NCI-H1105 treated with DMSO at 0.1 percent for 48 hours (cell line): Measurements from ENCODE around the gene ARPC1B.
"Not testable (repeated sequence)": the region's sequence is repeated elsewhere in the genome, so short reads cannot be mapped to it uniquely, and the experiment has no call there.

Experiments used
- DNase-seq: peaks from one replicate; lab custom pipeline; 2025; lab: John Stamatoyannopoulos, UW

The ARPC1B gene

GRCh38 chr7:99368750-99369389 is 5.7 kb upstream of the ARPC1B start:
- DNase-seq = no peak

GRCh38 chr7:99369767-99370391 is 4.7 kb upstream of the ARPC1B start:
- no peak for DNase-seq

GRCh38 chr7:99371376-99371920 is 3.1 kb upstream of the ARPC1B start:
- no peak for DNase-seq

DNA sequence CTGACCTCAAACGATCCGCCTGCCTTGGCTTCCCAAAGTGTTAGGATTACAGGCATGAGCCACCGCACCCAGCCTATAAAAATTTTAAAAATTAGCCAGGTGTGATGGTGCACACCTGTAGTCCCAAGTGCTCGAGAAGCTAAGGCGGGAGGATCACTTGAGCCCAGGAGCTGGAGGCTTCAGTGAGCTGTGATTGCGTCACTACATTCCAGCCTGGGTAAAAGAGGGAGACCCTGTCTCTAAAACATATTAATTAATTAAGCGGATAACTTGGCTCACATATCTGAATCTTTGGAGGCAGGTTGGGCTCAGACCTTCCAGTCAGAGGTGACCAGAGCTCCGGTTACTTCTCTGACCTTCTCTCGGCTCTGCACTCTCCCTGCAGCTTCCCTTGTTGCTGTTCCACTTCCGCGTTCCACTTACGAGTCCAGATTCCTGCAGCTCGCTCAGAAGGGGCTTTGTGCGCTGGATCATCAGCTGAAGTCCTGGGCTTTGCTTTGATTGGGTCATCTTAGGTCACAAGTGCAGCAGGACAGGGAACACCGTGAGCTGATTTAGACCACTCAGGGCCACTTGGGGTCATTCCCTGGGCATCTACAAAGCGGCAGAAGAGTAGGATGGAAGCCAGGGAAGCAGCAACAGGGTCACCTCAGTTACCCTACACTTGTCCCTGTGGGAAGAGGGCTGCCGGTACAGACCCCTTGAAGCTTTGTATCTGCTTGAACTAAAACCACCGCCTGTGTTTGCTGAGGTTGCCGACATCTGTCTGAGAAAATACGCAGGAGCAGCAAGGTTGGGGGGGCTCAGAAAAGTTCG is 2.0 kb upstream of the ARPC1B start:
- DNase-seq = no peak

- DNase-seq = no peak
Observed at GRCh38 chr7:99373091-99374066, 1.2 kb upstream of the ARPC1B start.

DNA sequence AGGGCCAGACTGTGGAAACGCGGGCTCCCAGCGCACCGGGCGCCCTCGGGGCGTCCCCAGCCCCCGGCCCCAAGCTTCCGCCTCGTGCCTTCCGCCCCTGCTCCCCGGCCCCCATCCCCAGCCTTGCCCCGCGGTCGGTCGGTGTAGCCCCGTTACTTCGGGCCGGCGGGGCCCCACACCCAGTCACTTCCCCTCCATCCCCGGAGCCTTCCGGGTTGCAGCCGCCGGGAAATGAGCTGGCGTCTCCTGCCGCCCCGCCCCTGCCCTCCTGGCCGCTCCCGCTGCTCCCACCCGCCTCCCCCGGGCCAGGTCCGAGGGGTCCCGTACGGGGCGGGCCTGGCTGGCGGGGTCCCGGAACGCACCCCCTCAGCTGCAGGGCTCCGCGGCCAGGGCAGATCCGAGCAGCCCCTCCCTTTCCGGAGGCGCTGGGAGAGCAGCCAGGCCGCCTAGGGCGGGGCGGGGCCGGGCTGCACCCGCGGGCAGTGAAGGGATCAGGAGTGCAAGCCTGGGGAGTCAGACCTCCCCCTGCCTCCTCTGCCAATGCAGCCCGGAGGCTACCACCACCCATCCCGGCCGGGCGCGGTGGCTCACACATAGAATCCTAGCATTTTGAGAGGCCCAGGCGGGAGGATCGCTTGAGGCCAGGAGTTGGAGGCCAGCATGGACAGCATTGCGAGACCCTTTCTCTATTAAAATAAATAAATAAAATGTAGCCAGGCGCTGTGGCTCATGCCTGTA is 709 bp downstream of the ARPC1B start:
- DNase-seq = peak; percentile 43

DNA sequence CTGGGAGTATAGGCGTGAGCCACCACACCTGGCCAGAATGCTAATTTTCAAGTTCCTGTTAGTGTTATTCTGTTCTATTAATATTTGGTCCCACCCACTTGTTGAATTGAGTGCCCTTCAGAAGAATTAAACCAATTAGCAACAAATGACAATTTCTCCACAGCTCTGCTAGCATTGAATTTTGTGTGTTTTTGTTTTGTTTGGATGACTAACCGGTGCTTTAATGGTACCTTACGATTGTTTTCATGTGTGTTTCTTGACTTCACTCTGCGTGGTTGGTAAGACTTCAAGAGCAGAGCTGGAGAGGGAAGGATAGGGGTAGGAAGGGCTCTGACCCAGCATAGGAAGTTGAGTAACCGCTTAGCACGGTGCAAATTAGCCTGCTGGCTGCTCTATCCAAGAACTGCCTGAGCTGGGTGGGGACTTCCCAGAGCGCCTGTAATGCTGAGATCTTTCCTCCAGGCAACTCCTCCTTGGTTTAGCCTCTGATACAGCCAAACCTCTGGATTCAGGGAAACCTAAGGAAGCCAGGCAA is 4.6 kb downstream of the ARPC1B start:
- DNase-seq = no peak

DNA sequence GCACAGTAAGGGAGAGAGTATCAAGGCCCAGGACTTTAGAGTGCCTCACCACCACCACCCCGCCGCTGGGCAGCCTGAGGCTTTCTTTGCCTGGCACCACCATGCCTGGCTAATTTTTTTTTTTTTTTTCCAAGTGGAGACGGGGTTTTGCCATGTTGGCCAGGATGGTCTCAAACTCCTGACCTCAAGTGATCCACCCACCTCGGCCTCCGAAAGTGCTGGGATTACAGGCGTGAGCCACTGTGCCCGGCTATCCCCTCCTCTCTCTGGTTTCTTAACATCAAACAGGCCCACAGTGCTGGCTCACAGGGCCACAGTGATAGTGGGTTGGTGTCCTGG is 5.1 kb downstream of the ARPC1B start:
- not testable (repeated sequence) for DNase-seq

DNA sequence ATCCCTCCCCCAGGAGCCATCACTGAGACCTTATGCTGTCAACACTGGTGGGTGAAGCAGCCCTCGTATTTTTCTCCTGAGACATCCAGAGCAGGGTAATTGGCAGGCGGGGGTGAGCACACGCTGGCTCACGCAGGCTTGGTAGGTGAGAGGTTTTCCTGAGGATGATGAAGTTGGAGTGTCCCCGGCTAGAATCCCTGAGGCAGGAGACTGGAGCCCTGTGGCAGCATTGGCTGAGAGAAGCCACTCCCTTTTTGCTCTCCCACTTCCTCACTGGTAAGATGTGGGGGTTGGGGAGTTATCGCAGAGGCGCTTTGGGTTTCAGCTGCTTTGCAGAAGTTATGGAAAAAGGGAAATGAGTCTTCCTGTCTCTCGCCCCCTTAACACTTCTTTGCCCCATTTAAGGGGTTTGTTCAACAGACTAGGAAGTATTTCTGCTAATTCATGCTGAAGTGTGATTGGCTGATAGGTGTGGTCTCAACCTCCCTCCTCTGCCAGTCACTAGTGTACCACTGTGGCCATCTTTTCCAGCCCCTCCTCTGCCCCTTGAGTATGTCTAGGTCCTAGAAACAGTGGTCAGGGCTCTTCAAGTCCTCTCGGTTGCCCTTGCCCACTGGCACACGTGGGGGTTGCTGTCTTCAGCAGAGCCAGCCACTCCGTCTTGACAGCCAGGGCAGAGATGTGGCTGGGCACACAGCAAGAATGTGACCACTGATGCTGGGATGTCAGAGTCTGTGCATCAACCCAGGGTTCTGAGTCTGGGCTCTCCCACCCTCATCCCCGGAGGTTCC is 5.7 kb downstream of the ARPC1B start:
- DNase-seq = no peak

DNA sequence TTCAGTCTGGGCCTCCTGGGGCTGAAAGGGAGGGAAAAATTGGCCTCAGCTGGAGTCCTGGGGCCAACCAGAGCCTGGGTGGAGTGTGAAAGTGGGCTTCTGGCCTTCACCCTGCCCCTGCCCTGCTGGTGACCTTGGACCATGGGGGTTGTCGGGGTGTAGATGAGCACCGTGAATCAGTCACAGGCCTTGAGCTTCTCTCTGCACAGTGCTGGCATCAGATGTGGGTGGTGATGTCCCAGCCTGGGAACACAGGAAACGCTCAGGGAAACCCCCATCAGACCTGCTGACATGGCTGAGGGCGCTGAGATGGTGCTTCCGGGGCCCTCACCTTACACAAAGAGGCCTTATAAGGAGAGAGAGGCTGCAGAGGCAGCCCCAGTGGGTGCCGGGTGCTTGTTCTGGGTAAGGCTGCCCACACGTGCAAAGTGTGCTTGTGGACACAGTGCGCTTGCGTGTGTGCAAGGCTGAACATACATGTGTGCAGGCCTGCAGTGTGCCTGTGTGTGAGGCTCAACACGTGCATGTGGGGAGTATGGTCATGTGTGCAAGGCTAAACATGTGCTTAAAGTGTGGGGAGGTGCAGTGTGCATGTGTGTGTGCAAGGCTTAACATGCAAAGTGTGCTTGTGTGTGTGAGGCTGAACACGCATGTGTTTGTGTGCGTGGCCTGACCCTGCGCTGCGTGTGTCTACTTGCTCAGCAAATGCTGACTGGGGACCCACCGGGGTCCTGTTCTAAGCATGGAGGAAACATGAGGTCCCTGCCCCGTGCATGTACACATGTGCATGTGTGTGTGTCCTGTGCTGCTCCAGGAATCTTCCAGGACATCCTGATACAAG is 6.5 kb downstream of the ARPC1B start:
- no peak for DNase-seq

GRCh38 chr7:99381664-99382075 is 7.1 kb downstream of the ARPC1B start:
- no peak for DNase-seq

DNA sequence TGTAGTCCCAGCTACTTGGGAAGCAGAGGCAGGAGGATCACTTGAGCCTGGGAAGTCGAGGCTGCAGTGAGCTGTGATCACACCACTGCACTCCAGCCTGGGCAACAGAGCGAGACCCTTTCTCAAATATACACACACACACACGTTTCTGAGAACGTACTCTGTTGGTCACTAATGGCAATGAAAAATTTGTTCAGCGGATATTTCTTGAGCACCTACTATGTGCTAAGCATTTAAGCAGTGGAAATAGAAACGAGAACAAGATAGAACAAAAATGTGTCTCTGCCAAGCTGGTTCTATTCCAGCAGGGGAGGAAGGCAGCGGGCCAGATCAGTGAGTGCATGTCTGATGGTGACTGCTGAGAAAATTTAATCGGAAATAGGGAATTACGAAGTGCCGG is 8.7 kb downstream of the ARPC1B start:
- no peak for DNase-seq

- no peak for DNase-seq
Observed at GRCh38 chr7:99383791-99384370, 9.4 kb downstream of the ARPC1B start.

DNA sequence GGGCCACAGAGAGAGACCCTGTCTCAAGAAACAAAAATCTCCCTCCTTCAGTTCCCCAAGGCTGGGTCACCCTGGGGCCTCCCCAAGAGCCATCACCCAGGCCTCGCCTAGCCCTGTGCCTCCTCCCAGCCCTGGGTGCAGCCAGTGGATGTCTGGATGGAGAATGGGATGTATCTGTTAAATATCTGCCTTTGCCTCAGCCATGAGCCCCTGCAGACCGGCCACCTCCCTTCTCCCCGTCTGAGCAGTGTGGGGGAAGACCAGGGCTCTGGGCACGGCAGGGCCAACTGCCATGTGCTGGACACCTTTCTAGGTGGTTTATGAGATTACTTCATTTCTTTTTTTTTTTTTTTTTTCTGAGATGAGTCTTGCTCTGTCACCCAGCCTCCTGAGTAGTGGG is 10.0 kb downstream of the ARPC1B start:
- DNase-seq = no peak

DNA sequence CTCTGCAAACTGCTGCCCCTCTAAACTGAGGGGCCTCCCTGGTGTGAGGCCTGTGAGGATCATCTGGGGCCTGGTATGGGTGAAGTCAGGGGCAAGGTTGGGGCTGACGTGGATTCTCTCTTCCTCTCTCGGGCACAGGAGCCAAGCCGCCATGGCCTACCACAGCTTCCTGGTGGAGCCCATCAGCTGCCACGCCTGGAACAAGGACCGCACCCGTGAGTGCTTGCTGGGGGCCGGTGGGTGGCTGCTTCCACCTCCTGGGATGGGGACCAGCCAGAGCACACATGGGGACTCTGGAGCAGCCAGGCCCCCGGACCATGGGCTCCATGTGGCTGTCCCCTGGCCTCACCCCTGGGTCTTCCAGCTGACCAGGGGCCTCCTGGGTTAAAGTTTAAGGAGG is 11.0 kb downstream of the ARPC1B start:
- DNase-seq = no peak

DNA sequence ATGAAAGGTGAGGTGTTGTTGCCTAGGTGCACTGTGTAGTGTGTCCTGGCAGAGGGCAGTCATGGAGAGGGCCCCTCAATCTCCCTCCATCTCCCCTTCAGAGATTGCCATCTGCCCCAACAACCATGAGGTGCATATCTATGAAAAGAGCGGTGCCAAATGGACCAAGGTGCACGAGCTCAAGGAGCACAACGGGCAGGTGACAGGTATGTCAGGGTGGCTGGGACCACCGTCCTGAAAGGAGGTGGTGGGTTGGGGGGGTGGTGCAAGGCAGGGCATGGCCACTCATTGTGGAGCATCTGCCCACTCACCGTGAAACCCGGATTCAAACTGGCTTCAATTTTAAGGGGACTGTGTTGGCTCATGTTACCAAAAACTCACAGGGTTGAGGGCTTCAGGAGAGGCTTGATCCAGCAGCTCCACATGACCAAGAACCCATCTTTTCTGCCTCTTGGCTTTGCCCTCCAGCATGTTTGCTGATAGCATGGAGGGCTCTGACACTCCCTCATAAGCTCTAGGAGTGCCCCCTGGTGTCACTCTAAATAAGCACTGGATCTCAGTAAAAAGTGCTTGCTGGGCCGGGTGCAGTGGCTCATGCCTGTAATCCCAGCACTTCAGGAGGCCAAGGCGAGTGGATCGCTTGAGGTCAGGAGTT is 12.2 kb downstream of the ARPC1B start:
- DNase-seq = no peak

GRCh38 chr7:99387239-99387635 is 12.7 kb downstream of the ARPC1B start:
- DNase-seq = not testable (repeated sequence)

DNA sequence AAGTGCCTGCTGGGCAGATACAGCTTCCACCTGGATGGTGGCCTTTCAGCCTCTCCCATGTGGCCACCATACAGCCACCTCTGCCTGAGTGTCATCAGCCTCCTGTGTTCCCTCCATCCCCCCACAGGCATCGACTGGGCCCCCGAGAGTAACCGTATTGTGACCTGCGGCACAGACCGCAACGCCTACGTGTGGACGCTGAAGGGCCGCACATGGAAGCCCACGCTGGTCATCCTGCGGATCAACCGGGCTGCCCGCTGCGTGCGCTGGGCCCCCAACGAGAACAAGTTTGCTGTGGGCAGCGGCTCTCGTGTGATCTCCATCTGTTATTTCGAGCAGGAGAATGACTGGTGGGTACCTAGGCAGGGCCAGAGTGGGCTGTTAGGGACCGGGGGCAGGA is 13.4 kb downstream of the ARPC1B start:
- no peak for DNase-seq
